ENCODE data around the gene DNAI4.
"Not testable (repeated sequence)": the region's sequence is repeated elsewhere in the genome, so short reads cannot be mapped to it uniquely, and the experiment has no call there.

DNA sequence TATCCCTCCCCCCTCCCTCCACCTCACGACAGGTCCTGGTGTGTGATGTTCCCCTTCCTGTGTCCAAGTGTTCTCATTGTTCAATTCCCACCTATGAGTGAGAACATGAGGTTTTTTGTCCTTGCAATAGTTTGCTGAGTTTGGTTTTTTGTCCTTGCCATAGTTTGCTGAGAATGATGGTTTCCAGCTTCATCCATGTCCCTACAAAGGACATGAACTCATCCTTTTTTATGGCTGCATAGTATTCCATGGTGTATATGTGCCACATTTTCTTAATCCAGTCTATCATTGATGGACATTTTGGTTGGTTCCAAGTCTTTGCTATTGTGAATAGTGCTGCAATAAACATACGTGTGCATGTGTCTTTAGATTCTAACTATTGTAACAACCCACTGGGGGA, 128.8 kb downstream of the DNAI4 start:
- TF ChIP-seq YY1 (IDR thresholded peaks at IDR 0.05; ENCODE audit: insufficient read depth, insufficient read length); ZNF274 (IDR thresholded peaks at IDR 0.05; ENCODE audit: low read depth, low read length); SUZ12 (IDR thresholded peaks at IDR 0.05; ENCODE audit: extremely low read depth, insufficient read depth, insufficient read length): not testable (repeated sequence)

Measured in NT2/D1 (cell line).